ENCODE results near the gene GLIS1. TPM values are rescaled to one million over a fixed set of nuclear protein-coding genes. Genes with fewer than 3 reads are reported as not detected.

Gene GLIS1
- total RNA-seq, 1 experiment from 2014 or later: 0.39 TPM

GRCh38 chr1:53581476-53581875 lies 157.5 kb downstream of the GLIS1 start:
- H3K4me3 ChIP-seq (replicated peaks in 1 of 2; ENCODE audit: low read depth in 1 of 2, low read length in 2 of 2): no peak overlapping the region
- no TSS peak for BruUV-seq (replicated peaks)
- no peaks in the 10 kb centered on the region for H3K36me3 ChIP-seq (ENCODE audit: control insufficient read depth in 1 of 2, insufficient read depth in 2 of 2, low read length in 2 of 2)
- ChIA-PET CTCF (no interaction called here), POLR2A (no interaction called here), RAD21 (ENCODE audit: low non-redundant PET in 1 of 2, low total read pairs in 2 of 2, uncharacterized antibody in 2 of 2, unreplicated experiment in 2 of 2) (no interaction called here)
- no peaks in the 10 kb centered on the region for H3K9me2 ChIP-seq (ENCODE audit: insufficient read depth)
- no peak overlapping the region for H3K9ac ChIP-seq (ENCODE audit: low read length)
- intact Hi-C loops (cut with micrococcal nuclease): no loop called here
- H3K27me3 ChIP-seq (ENCODE audit: insufficient read depth, low read length): peaks cover 7% of the 10 kb centered on the region; the same call in 1 of the 2 replicates
- DNase-seq (ENCODE audit: low read depth, low spot score) (no peak), ATAC-seq (no peak)
- H2AFZ ChIP-seq (ENCODE audit: low read depth, low read length, poor library complexity, severe bottlenecking): no peak overlapping the region
- H3K79me2 ChIP-seq (ENCODE audit: insufficient read depth, low read length): no peaks in the 10 kb centered on the region
- no peak overlapping the region for H3K4me2 ChIP-seq (ENCODE audit: low read length)
- no peaks in the 10 kb centered on the region for H4K20me1 ChIP-seq (ENCODE audit: insufficient read depth)
- no peak for TF ChIP-seq REST (IDR thresholded peaks at IDR 0.05; ENCODE audit: low read depth)
- TF ChIP-seq ZNF274 (IDR thresholded peaks at IDR 0.05; ENCODE audit: low read depth, low read length): no peak
- TF ChIP-seq CBX3 (IDR thresholded peaks at IDR 0.05; ENCODE audit: low read depth): no peak
- TF ChIP-seq POLR2AphosphoS5 (IDR thresholded peaks at IDR 0.05; ENCODE audit: low read depth, low read length): no peak
- TF ChIP-seq YY1 (IDR thresholded peaks at IDR 0.05; ENCODE audit: extremely low read depth, insufficient replicate concordance, low read depth, low read length): no peak
- no peak for TF ChIP-seq SRF (IDR thresholded peaks at IDR 0.05; ENCODE audit: low read depth)
- no peak for TF ChIP-seq EZH2 (IDR thresholded peaks at IDR 0.05)
- no peak for TF ChIP-seq SIN3A (IDR thresholded peaks at IDR 0.05; ENCODE audit: low read depth)
- no peak for TF ChIP-seq TCF7L2 (IDR thresholded peaks at IDR 0.05; ENCODE audit: borderline replicate concordance, extremely low read depth, insufficient read depth, insufficient read length)
- TF ChIP-seq RAD21 (IDR thresholded peaks at IDR 0.05; ENCODE audit: low read depth): no peak
- TF ChIP-seq POLR2A (IDR thresholded peaks at IDR 0.05; ENCODE audit: borderline replicate concordance, extremely low read depth, insufficient read depth, insufficient read length): no peak
- no peak for TF ChIP-seq ZFX (IDR thresholded peaks at IDR 0.05)
- no peak for TF ChIP-seq CTCF (IDR thresholded peaks at IDR 0.05 in 2 of 3, conservative IDR thresholded peaks at IDR 0.05 in 1 of 3; ENCODE audit: borderline replicate concordance in 1 of 3, insufficient read depth in 1 of 3, low read depth in 2 of 3, low read length in 2 of 3)
- no peak for TF ChIP-seq MAX (IDR thresholded peaks at IDR 0.05)
- no peak for TF ChIP-seq ZBTB33 (IDR thresholded peaks at IDR 0.05; ENCODE audit: extremely low read depth, insufficient replicate concordance, low read length)
- H3K27ac ChIP-seq (ENCODE audit: low read depth, low read length): no peak overlapping the region
- H3K4me1 ChIP-seq (ENCODE audit: control insufficient read depth in 1 of 2, insufficient read depth in 2 of 2, low read length in 2 of 2): peaks cover 5 to 12% of the 10 kb centered on the region in 2 experiments; a peak in 2 of 4 replicates
- H3K9me3 ChIP-seq (ENCODE audit: control insufficient read depth in 1 of 2, insufficient read depth in 1 of 2, low read depth in 1 of 2, low read length in 2 of 2): no peaks in the 10 kb centered on the region
